Colonic mucosa (tissue), 4 donors: ENCODE data around the gene PIAS1. TPM values are rescaled to one million over a fixed set of nuclear protein-coding genes. Genes with fewer than 3 reads are reported as not detected.

Experiments used
- DNase-seq: peaks from one replicate; pipeline ENCODE4 v3.0.0-alpha.2; 2020
- H3K27ac ChIP-seq: fragments of 200-600 bp; one replicate; pipeline ENCODE4 v1.8.0; 2021
- H3K27me3 ChIP-seq: fragments of 200-600 bp; one replicate; pipeline ENCODE4 v1.8.0; 2021
- H3K36me3 ChIP-seq: fragments of 200-600 bp; one replicate; pipeline ENCODE4 v1.8.0; 2021
- H3K4me1 ChIP-seq: fragments of 200-600 bp; one replicate; pipeline ENCODE4 v1.8.0; 2021; ENCODE audit warnings: mild to moderate bottlenecking
- H3K4me3 ChIP-seq: fragments of 200-600 bp; one replicate; pipeline ENCODE4 v1.8.0; 2021
- H3K9ac ChIP-seq, 2 donors: one replicate each; pipeline ENCODE4 v1.7.0; 2013; ENCODE audit warnings: control low read depth in 2 of 2, low read depth in 2 of 2, low read length in 2 of 2
- H3K9me3 ChIP-seq: fragments of 200-600 bp; one replicate; pipeline ENCODE4 v1.8.0; 2021
- CTCF ChIP-seq: fragments of 200-600 bp; IDR thresholded peaks from one replicate; pipeline ENCODE4 v1.8.0; 2022; ENCODE audit warnings: antibody characterized with exemption, mild to moderate bottlenecking
- intact Hi-C: fragments of 100-400 bp; cut with DNase I; formaldehyde crosslinking; loops from one replicate; pipeline ENCODE4 v1.14.1; 2022
- total RNA-seq, 2 donors: library from RNA; stranded (reverse); fragmentation: NEBNext Ultra II Directional in 1 of 2; extraction: Animal tissue kit (Norgen Biotek cat#: 25700) in 1 of 2; gene quantifications; one replicate each; pipeline ENCODE4 v1.2.1, GENCODE V29; 2021
- donor health status: healthy.
- donor health status: DM: no; HTN: no; CAD: no.
- donor health status: DM: no; HTN: no; CAD: no.

Gene PIAS1
- total RNA-seq, 2 donors from 2014 or later = 26.6 to 33.0 TPM

GRCh38 chr15:68028888-68029207, 25.3 kb upstream of the PIAS1 start:
- no peak for DNase-seq
- intact Hi-C loops = no loop called here
- TF ChIP-seq CTCF = no peak
- H3K36me3 ChIP-seq = no peaks in the 10 kb centered on the region
- H3K4me3 ChIP-seq = no peak overlapping the region
- H3K27me3 ChIP-seq = no peaks in the 10 kb centered on the region
- H3K27ac ChIP-seq = no peak overlapping the region
- no peaks in the 10 kb centered on the region for H3K4me1 ChIP-seq
- H3K9me3 ChIP-seq = no peaks in the 10 kb centered on the region
- H3K9ac ChIP-seq = no peak overlapping the region

GRCh38 chr15:68029959-68030358, 24.2 kb upstream of the PIAS1 start:
- no peak for DNase-seq
- intact Hi-C loops = no loop called here
- Histone ChIP-seq H3K9me3 (no peaks in the 10 kb centered on the region), H3K4me1 (no peaks in the 10 kb centered on the region), H3K36me3 (no peaks in the 10 kb centered on the region), H3K27ac (no peak overlapping the region), H3K27me3 (no peaks in the 10 kb centered on the region), H3K4me3 (no peak overlapping the region), H3K9ac (no peak overlapping the region)
- no peak for TF ChIP-seq CTCF

GRCh38 chr15:68031404-68031803, 22.7 kb upstream of the PIAS1 start:
- no peak for TF ChIP-seq CTCF
- Histone ChIP-seq H3K4me1 (no peaks in the 10 kb centered on the region), H3K27ac (no peak overlapping the region), H3K36me3 (no peaks in the 10 kb centered on the region), H3K9me3 (no peaks in the 10 kb centered on the region), H3K27me3 (no peaks in the 10 kb centered on the region), H3K4me3 (no peak overlapping the region), H3K9ac (no peak overlapping the region)
- intact Hi-C loops = no loop called here
- no peak for DNase-seq

DNA sequence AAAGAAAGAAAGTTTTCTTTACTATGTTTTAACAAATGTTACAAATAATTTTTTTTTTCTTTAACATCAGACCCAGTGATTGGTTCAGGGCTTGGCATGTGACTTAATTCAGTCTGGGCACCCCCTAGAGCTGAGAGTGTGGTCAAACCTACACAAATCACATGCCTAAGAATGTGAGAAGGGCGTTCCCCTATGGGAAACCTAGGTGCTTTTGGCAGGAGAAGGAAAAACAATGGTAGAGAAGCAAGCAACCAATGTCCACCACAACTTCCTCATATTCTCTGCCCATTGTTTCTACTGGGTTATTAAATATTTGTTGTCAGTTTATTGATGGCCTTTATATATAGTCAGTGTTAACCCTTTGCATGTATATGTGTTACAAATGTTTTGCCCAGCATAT, 21.4 kb upstream of the PIAS1 start:
- intact Hi-C loops = no loop called here
- DNase-seq = no peak
- H3K27me3 ChIP-seq = no peaks in the 10 kb centered on the region
- no peak overlapping the region for H3K9ac ChIP-seq
- H3K36me3 ChIP-seq = no peaks in the 10 kb centered on the region
- H3K4me1 ChIP-seq = no peaks in the 10 kb centered on the region
- H3K27ac ChIP-seq = no peak overlapping the region
- H3K9me3 ChIP-seq = no peaks in the 10 kb centered on the region
- TF ChIP-seq CTCF = no peak
- H3K4me3 ChIP-seq = no peak overlapping the region

- no peaks in the 10 kb centered on the region for H3K4me1 ChIP-seq
- H3K36me3 ChIP-seq = no peaks in the 10 kb centered on the region
- no peaks in the 10 kb centered on the region for H3K9me3 ChIP-seq
- no peak overlapping the region for H3K27ac ChIP-seq
- no peak for DNase-seq
- H3K27me3 ChIP-seq = no peaks in the 10 kb centered on the region
- no peak overlapping the region for H3K4me3 ChIP-seq
- H3K9ac ChIP-seq = no peak overlapping the region
- no peak for TF ChIP-seq CTCF
- intact Hi-C loops = no loop called here
Measured at GRCh38 chr15:68034081-68034480, 20.0 kb upstream of the PIAS1 start.

GRCh38 chr15:68034719-68035293, 19.3 kb upstream of the PIAS1 start:
- intact Hi-C loops = no loop called here
- no peaks in the 10 kb centered on the region for H3K36me3 ChIP-seq
- H3K4me1 ChIP-seq = no peaks in the 10 kb centered on the region
- no peak for TF ChIP-seq CTCF
- H3K9me3 ChIP-seq = no peaks in the 10 kb centered on the region
- no peak overlapping the region for H3K4me3 ChIP-seq
- DNase-seq = no peak
- no peaks in the 10 kb centered on the region for H3K27me3 ChIP-seq
- H3K9ac ChIP-seq = no peak overlapping the region
- H3K27ac ChIP-seq = no peak overlapping the region
